ENCODE measurements around the gene SH3GL1. TPM values are rescaled to one million over a fixed set of nuclear protein-coding genes. Genes with fewer than 3 reads are reported as not detected.

SH3GL1 gene
- total and polyA plus RNA-seq, 10 donors: 26.1 to 77.4 (median 42.1) TPM

DNA sequence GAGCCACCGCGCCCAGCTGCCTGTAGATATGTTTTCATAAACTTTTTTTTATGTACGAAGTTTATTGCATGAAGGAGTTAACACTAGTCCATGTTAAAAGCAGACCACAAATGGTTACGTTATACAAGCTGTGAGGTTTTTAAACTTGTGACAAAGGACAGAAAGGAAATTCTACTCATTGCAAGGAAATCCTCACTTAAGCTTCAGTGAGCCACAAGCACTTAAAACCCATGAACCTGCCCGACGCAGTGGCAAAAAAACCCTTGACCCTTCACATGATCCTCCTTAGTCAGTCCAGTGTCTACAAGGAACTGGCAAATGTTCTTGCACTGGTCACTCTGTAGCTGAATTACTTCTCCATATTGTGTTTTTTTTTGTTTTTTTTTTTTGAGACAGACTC, 52.8 kb downstream of the SH3GL1 start:
- H3K27ac ChIP-seq: no peak overlapping the region
- H3K27me3 ChIP-seq (replicated peaks in 1 of 7): peaks cover 0 to 58% (median 0%) of the 10 kb centered on the region in 7 donors
- intact Hi-C loops (cut with DNase I; ENCODE audit: low total_unique reads): no loop called here
- H3K36me3 ChIP-seq: peaks cover 0 to 37% (median 0%) of the 10 kb centered on the region in 6 donors
- DNase-seq: no peak
- no peak for TF ChIP-seq POLR2A (IDR thresholded peaks at IDR 0.05)
- no peak for TF ChIP-seq POLR2AphosphoS5 (IDR thresholded peaks at IDR 0.05)
- no peak for TF ChIP-seq CTCF (IDR thresholded peaks at IDR 0.05 in 8 of 11, conservative IDR thresholded peaks at IDR 0.05 in 3 of 11)
- no peaks in the 10 kb centered on the region for H3K9me3 ChIP-seq
- WGBS, 5 donors: 39 to 51% (median 44%) methylated on average over 6 of the region's 6 CpGs
- H3K4me3 ChIP-seq: no peak overlapping the region
- H3K4me1 ChIP-seq: peaks cover 6 to 48% (median 19%) of the 10 kb centered on the region in 6 donors

- Histone ChIP-seq H3K4me1 (peaks cover 6 to 55% (median 26%) of the 10 kb centered on the region in 6 donors), H3K27me3 (replicated peaks in 1 of 7) (peaks cover 0 to 54% (median 0%) of the 10 kb centered on the region in 7 donors), H3K27ac (no peak overlapping the region), H3K4me3 (no peak overlapping the region), H3K9me3 (no peaks in the 10 kb centered on the region), H3K36me3 (peaks cover 0 to 37% (median 0%) of the 10 kb centered on the region in 6 donors)
- intact Hi-C loops (cut with DNase I; ENCODE audit: low total_unique reads): no loop called here
- no peak for DNase-seq
- 93 to 98% (median 96%) methylated on average over 6 of the region's 6 CpGs for WGBS, 5 donors
- TF ChIP-seq POLR2AphosphoS5 (IDR thresholded peaks at IDR 0.05): no peak
- TF ChIP-seq CTCF (IDR thresholded peaks at IDR 0.05 in 8 of 11, conservative IDR thresholded peaks at IDR 0.05 in 3 of 11): no peak
- no peak for TF ChIP-seq POLR2A (IDR thresholded peaks at IDR 0.05)
These were observed 54.3 kb downstream of the SH3GL1 start for GRCh38 chr19:4346020-4346383.

DNA sequence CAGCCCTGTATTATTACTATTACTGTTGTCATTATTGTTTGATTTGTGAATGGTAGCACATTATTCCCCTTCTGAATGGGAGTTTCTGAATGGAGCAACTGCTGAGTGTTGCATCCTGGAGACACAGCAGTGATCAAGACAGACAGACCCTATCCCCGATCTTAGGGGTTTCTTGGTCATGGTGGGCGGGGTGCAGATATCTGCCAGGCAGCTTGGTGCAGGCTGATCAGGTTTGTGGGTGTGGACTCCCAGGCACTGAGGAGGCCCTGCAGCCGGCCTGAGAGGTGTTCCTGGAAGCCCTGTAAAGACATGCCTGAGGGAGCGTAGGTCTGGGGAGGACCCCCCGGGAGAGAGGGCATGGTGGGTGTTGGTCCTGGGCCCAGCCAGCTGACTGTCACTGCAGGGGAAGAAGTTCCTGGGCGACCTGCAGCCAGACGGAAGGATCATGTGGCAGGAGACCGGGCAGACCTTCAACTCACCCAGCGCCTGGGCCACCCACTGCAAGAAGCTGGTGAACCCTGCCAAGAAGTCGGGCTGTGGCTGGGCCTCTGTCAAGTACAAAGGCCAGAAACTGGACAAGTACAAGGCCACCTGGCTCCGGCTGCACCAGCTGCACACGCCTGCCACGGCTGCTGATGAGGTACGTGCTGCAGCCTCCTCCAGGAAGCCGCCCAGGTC, 54.9 kb downstream of the SH3GL1 start:
- peak; percentile 74 for DNase-seq
- intact Hi-C loops (cut with DNase I; ENCODE audit: low total_unique reads): no loop called here
- Histone ChIP-seq H3K4me1 (peaks cover 6 to 55% (median 26%) of the 10 kb centered on the region in 6 donors), H3K27ac (no peak overlapping the region), H3K36me3 (peaks cover 0 to 33% (median 0%) of the 10 kb centered on the region in 6 donors), H3K4me3 (no peak overlapping the region), H3K9me3 (no peaks in the 10 kb centered on the region), H3K27me3 (replicated peaks in 1 of 7) (peaks cover 0 to 53% (median 0%) of the 10 kb centered on the region in 7 donors)
- no peak for TF ChIP-seq CTCF (IDR thresholded peaks at IDR 0.05 in 8 of 11, conservative IDR thresholded peaks at IDR 0.05 in 3 of 11)
- peak in 1 of 3 donors; percentile 12 for TF ChIP-seq POLR2AphosphoS5 (IDR thresholded peaks at IDR 0.05)
- no peak for TF ChIP-seq POLR2A (IDR thresholded peaks at IDR 0.05)
- WGBS, 5 donors: 72 to 86% (median 82%) methylated on average over 7 to 15 of the region's 15 CpGs

Measured in spleen (tissue), 11 donors.